ENCODE results near the gene UBE2G1. TPM values are rescaled to one million over a fixed set of nuclear protein-coding genes. Genes with fewer than 3 reads are reported as not detected.

UBE2G1 gene
- total and polyA plus RNA-seq, 2 of the 8 experiments (the other 6 are each of a cell fraction or from before 2014, with no cell fraction given) = 73.9 to 170 TPM

GRCh38 chr17:4411201-4411600 is 44.7 kb upstream of the UBE2G1 start:
- 93% methylated on average over 3 of the region's 3 CpGs; no CpG with 5 or more reads in 1 of the 2 experiments for WGBS, 2 experiments (ENCODE audit: extremely low coverage in 1 of 2, insufficient coverage in 1 of 2, insufficient read length in 1 of 2, insufficient replicate concordance in 2 of 2, low coverage in 1 of 2, low lambda C conversion rate in 2 of 2, missing lambda C conversion rate in 1 of 2)
- H3K18ac ChIP-seq (ENCODE audit: extremely low read depth, low read length) = no peak overlapping the region
- no peak overlapping the region for H2BK20ac ChIP-seq (ENCODE audit: low read length)
- no peak overlapping the region for H3K23ac ChIP-seq (ENCODE audit: insufficient read length)
- H3K9me3 ChIP-seq (ENCODE audit: insufficient read depth in 2 of 2, low read depth in 1 of 2, low read length in 1 of 2) = no peaks in the 10 kb centered on the region
- no peak overlapping the region for H3K4me3 ChIP-seq (ENCODE audit: extremely low read depth in 1 of 4, insufficient read depth in 2 of 4, low read depth in 3 of 4, low read length in 4 of 4)
- H3K23me2 ChIP-seq (ENCODE audit: low read depth, low read length) = no peaks in the 10 kb centered on the region
- H3K27me3 ChIP-seq (replicated peaks in 1 of 4; ENCODE audit: control insufficient read depth in 3 of 4, extremely low read depth in 1 of 4, insufficient read depth in 3 of 4, low read length in 3 of 4) = no peaks in the 10 kb centered on the region
- H3K4ac ChIP-seq (replicated peaks; ENCODE audit: insufficient read length, low read depth, low read length) = no peak overlapping the region
- H3K36me3 ChIP-seq (ENCODE audit: control insufficient read depth in 2 of 4, insufficient read depth in 4 of 4, low read length in 3 of 4) = no peaks in the 10 kb centered on the region
- no peak for FAIRE-seq
- H3K79me2 ChIP-seq (ENCODE audit: control insufficient read depth in 1 of 2, insufficient read depth in 2 of 2, low read length in 2 of 2) = no peaks in the 10 kb centered on the region
- ChIA-PET CTCF (ENCODE audit: partially characterized antibody) (interaction anchor here (0.6 to 3.4 kb wide), 7 partner anchors 10 to 211 kb away, joined by 4 to 16 read pairs (median 5); no protein-coding TSS in a partner anchor), POLR2A (ENCODE audit: partially characterized antibody) (interaction anchor here (0.6 to 1.9 kb wide), 3 partner anchors 15 to 251 kb away, joined by 3 to 5 read pairs (median 3); no protein-coding TSS in a partner anchor)
- H4K91ac ChIP-seq (replicated peaks; ENCODE audit: insufficient read length, low read length) = no peak overlapping the region
- no peak for DNase-seq (ENCODE audit: low read depth in 1 of 2, low spot score in 2 of 2)
- no peak overlapping the region for H3K27ac ChIP-seq (ENCODE audit: low read depth, low read length)
- H4K5ac ChIP-seq (ENCODE audit: insufficient read length, low read depth, low read length) = no peak overlapping the region
- no peak overlapping the region for H4K8ac ChIP-seq (ENCODE audit: extremely low read depth, insufficient read depth, low read length)
- no peak overlapping the region for H2BK15ac ChIP-seq (ENCODE audit: low read length)
- H3K79me1 ChIP-seq (ENCODE audit: low read depth, low read length) = no peaks in the 10 kb centered on the region
- no peak for TF ChIP-seq YY1 (IDR thresholded peaks at IDR 0.05; ENCODE audit: low read depth, low read length)
- TF ChIP-seq CTCF (IDR thresholded peaks at IDR 0.05; ENCODE audit: control extremely low read depth in 1 of 3, insufficient read depth in 1 of 3, low read depth in 1 of 3, low read length in 3 of 3) = no peak
- H3K14ac ChIP-seq (ENCODE audit: insufficient read length) = no peak overlapping the region
- no peaks in the 10 kb centered on the region for H4K20me1 ChIP-seq (replicated peaks in 1 of 2; ENCODE audit: control insufficient read depth in 1 of 2, insufficient read depth in 2 of 2, low read length in 2 of 2)
- H2BK120ac ChIP-seq (replicated peaks; ENCODE audit: low read depth, low read length) = no peak overlapping the region
- H3K9ac ChIP-seq (replicated peaks in 1 of 4; ENCODE audit: extremely low read depth in 1 of 4, low read depth in 3 of 4, low read length in 3 of 4) = no peak overlapping the region
- H2BK12ac ChIP-seq (ENCODE audit: low read depth, low read length) = no peak overlapping the region
- H2AK5ac ChIP-seq (ENCODE audit: low read depth, low read length) = no peak overlapping the region
- no peak overlapping the region for H2AFZ ChIP-seq (ENCODE audit: low read length)
- H2BK5ac ChIP-seq (ENCODE audit: low read depth, low read length) = no peak overlapping the region
- peaks cover 0 to 4% (median 2%) of the 10 kb centered on the region in 4 experiments; a peak in 4 of 7 replicates for H3K4me1 ChIP-seq (replicated peaks in 1 of 4; ENCODE audit: control insufficient read depth in 3 of 4, insufficient read depth in 4 of 4, low read length in 3 of 4)
- H3K56ac ChIP-seq (replicated peaks; ENCODE audit: insufficient read length, low read depth, low read length) = no peak overlapping the region
- no peak overlapping the region for H3K4me2 ChIP-seq (ENCODE audit: insufficient read depth in 1 of 2, low read depth in 2 of 2, low read length in 2 of 2)

Measured in H1 (cell line).